Adrenal gland (tissue), 12 donors: ENCODE results near the gene EBF3. TPM values are rescaled to one million over a fixed set of nuclear protein-coding genes. Genes with fewer than 3 reads are reported as not detected.

Experiments used
- DNase-seq, 7 donors: peaks; one replicate each; pipeline ENCODE4 v3.0.0-alpha.2; 2019 to 2020
- H3K27ac ChIP-seq, 5 donors: fragments of 200-600 bp; sonication (generic) in 4 of 5; 1 replicate in 3 of 5; 2 replicates in 2 of 5; pipeline versions ENCODE4 v1.5.1 to v1.8.0; 2016 to 2020; ENCODE audit warnings: mild to moderate bottlenecking in 1 of 5
- H3K27me3 ChIP-seq: fragments of 200-600 bp; 2 replicates; pipeline ENCODE4 v1.8.0; 2021
- H3K36me3 ChIP-seq, 2 donors: fragments of 200-600 bp; replicated peaks in 1 of 2; 1 replicate in 1 of 2; 2 replicates in 1 of 2; pipeline versions ENCODE4 v1.5.1 to v1.8.0; 2018 to 2022
- H3K4me1 ChIP-seq, 2 donors: fragments of 200-600 bp; replicated peaks in 1 of 2; 1 replicate in 1 of 2; 2 replicates in 1 of 2; pipeline versions ENCODE4 v1.5.1 to v1.8.0; 2018 to 2021
- H3K4me3 ChIP-seq, 4 donors: fragments of 200-600 bp; sonication (generic) in 3 of 4; one replicate each; pipeline ENCODE4 v1.5.1; 2016 to 2018
- H3K9me3 ChIP-seq, 3 donors: fragments of 200-600 bp; sonication (generic) in 1 of 3; replicated peaks in 1 of 3; 1 replicate in 2 of 3; 2 replicates in 1 of 3; pipeline versions ENCODE4 v1.5.1 to v1.8.0; 2016 to 2021
- CTCF ChIP-seq, 6 experiments: fragments of 450-650 bp in 4 of 6; fragments of 200-600 bp in 2 of 6; sonication (generic) in 1 of 6; IDR thresholded peaks; 1 replicate in 5 of 6; 2 replicates in 1 of 6; pipeline versions ENCODE4 v1.5.1 to v1.8.0; 2016 to 2021; ENCODE audit warnings: antibody characterized with exemption in 6 of 6, mild to moderate bottlenecking in 2 of 6, moderate library complexity in 1 of 6
- POLR2A ChIP-seq, 2 donors: fragments of 450-650 bp; IDR thresholded peaks; one replicate each; pipeline ENCODE4 v1.6.1; 2017; ENCODE audit warnings: antibody characterized with exemption in 2 of 2, mild to moderate bottlenecking in 2 of 2, moderate library complexity in 1 of 2
- WGBS, 4 donors: extraction: QIAGEN DNeasy Blood & Tissue Kit in 2 of 4; methylation state at CpG; one replicate each; pipeline versions ENCODE4 v1.1.5 to v1.1.7; 2013 to 2017; 5-methylcytosine and 5-hydroxymethylcytosine counted together
- intact Hi-C, 2 donors: fragments of 100-400 bp; cut with DNase I; formaldehyde crosslinking; loops; one replicate each; pipeline versions ENCODE4 v1.14.1 to v1.15.0; 2022 to 2023
- polyA plus RNA-seq, 3 donors: library from polyadenylated mRNA; stranded (reverse); fragments of 200-250 nt in 2 of 3; fragments of 350-450 nt in 1 of 3; fragmentation: Illumina TruSeq in 1 of 3; extraction: RNeasy Lipid Tissue Mini Kit (QIAGEN cat#74804) in 1 of 3; gene quantifications; one replicate each; pipeline ENCODE4 v1.2.3, GENCODE V29; 2013 to 2014
- total RNA-seq, 9 donors: library from RNA; depleted of rRNA in 4 of 9; stranded (reverse); fragments of >200 nt in 4 of 9; fragments of 120-200 nt in 1 of 9; fragmentation: NEBNext Ultra II Directional in 1 of 9; extraction: Animal tissue kit (Norgen Biotek cat#: 25700) in 1 of 9; gene quantifications; one replicate each; pipeline versions ENCODE4 v1.1.0 to v1.2.4, GENCODE V29; 2013 to 2023
- donor health status: healthy with polysubstance abuse.
- donor health status: Bipolar disorder and iron deficiency.
- donor health status: DM: yes; HTN: yes; CAD: no.
- donor health status: DM: no; HTN: no; CAD: no.
- donor health status: DM: no; HTN: no; CAD: no.
- donor health status: DM: yes; HTN: yes; CAD: no.

Gene EBF3
- total and polyA plus RNA-seq, 12 donors: 0.12 to 2.2 (median 0.53) TPM; not detected in 1

GRCh38 chr10:129936266-129936922, 27.7 kb downstream of the EBF3 start:
- H3K27me3 ChIP-seq: no peaks in the 10 kb centered on the region
- H3K9me3 ChIP-seq: no peaks in the 10 kb centered on the region
- H3K4me1 ChIP-seq: no peaks in the 10 kb centered on the region
- H3K36me3 ChIP-seq: no peaks in the 10 kb centered on the region
- no peak for DNase-seq
- WGBS, 4 donors: 68 to 95% (median 75%) methylated on average over 3 to 5 of the region's 5 CpGs
- H3K27ac ChIP-seq: no peak overlapping the region
- TF ChIP-seq POLR2A (IDR thresholded peaks at IDR 0.05) (no peak), CTCF (IDR thresholded peaks at IDR 0.05) (no peak)
- intact Hi-C loops: no loop called here
- no peak overlapping the region for H3K4me3 ChIP-seq

- no peaks in the 10 kb centered on the region for H3K27me3 ChIP-seq
- WGBS, 4 donors: 77 to 84% (median 78%) methylated on average over 6 to 7 of the region's 7 CpGs
- TF ChIP-seq POLR2A (IDR thresholded peaks at IDR 0.05): no peak
- no peaks in the 10 kb centered on the region for H3K36me3 ChIP-seq
- no peak overlapping the region for H3K27ac ChIP-seq
- intact Hi-C loops: no loop called here
- no peak overlapping the region for H3K4me3 ChIP-seq
- DNase-seq: no peak
- H3K9me3 ChIP-seq: no peaks in the 10 kb centered on the region
- no peaks in the 10 kb centered on the region for H3K4me1 ChIP-seq
Measured at GRCh38 chr10:129935867-129936152, 28.3 kb downstream of the EBF3 start.

GRCh38 chr10:129935102-129935866, 28.8 kb downstream of the EBF3 start:
- no peak for DNase-seq
- WGBS, 4 donors: 85 to 100% (median 91%) methylated on average over 3 to 16 of the region's 16 CpGs
- no peaks in the 10 kb centered on the region for H3K4me1 ChIP-seq

GRCh38 chr10:129934196-129934925, 29.7 kb downstream of the EBF3 start:
- no peak overlapping the region for H3K27ac ChIP-seq
- H3K4me3 ChIP-seq: no peak overlapping the region
- DNase-seq: no peak
- H3K36me3 ChIP-seq: no peaks in the 10 kb centered on the region
- intact Hi-C loops: no loop called here
- H3K9me3 ChIP-seq: no peaks in the 10 kb centered on the region
- WGBS, 4 donors: 82 to 95% (median 90%) methylated on average over 5 to 12 of the region's 12 CpGs
- H3K27me3 ChIP-seq: no peaks in the 10 kb centered on the region
- no peak for TF ChIP-seq CTCF (IDR thresholded peaks at IDR 0.05)
- TF ChIP-seq POLR2A (IDR thresholded peaks at IDR 0.05): no peak
- no peaks in the 10 kb centered on the region for H3K4me1 ChIP-seq

More at GRCh38 chr10:129935102-129935866, 28.8 kb downstream of the EBF3 start:
- H3K9me3 ChIP-seq: no peaks in the 10 kb centered on the region
- intact Hi-C loops: no loop called here
- H3K4me3 ChIP-seq: no peak overlapping the region
- H3K27me3 ChIP-seq: no peaks in the 10 kb centered on the region
- no peaks in the 10 kb centered on the region for H3K36me3 ChIP-seq
- no peak for TF ChIP-seq CTCF (IDR thresholded peaks at IDR 0.05)
- no peak for TF ChIP-seq POLR2A (IDR thresholded peaks at IDR 0.05)
- no peak overlapping the region for H3K27ac ChIP-seq
